ENCODE measurements around the gene ARPP21.

The ARPP21 gene

DNA sequence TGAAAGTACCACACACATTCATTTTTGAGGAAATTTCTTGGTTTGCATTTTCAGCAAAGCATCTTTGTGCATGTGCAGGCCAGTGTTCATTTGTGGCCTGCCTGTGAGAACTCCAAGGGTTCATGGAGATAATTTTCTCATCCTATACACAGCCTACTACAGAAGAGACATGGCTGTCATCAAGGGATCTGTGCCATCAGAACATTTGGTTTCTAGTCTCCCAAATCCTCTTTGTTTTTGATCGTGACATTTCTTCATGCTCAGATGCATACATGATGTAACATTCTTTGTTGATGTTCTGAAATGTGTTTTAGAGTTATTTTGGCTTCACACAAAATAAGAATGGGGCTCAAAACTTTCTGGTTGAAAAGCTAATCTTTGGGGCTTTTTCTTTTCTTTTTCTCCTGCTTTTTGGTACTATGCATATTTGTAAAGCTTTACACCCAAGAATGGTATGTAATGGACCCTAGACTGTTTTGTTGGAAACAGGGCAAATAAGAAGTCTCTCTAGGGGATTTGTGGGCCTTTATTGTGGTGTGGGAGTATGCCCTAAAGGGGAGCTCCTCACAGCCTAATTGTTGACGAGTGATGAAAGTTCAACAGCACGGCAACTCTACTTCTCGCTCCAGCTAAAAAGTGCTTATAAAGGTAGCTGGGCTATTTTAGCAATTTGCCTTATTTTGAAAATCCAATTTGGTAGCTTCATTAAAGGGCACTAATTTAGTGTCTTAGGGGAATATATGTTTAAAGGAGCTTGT lies 3.2 kb upstream of the ARPP21 start:
- H3K27ac Mint-ChIP-seq = no peak overlapping the region
- no peaks in the 10 kb centered on the region for H3K36me3 Mint-ChIP-seq (ENCODE audit: low read depth)
- no peak overlapping the region for H3K4me3 Mint-ChIP-seq
- no peaks in the 10 kb centered on the region for H3K4me1 Mint-ChIP-seq (ENCODE audit: low read depth)
- peaks cover 31% of the 10 kb centered on the region for H3K27me3 Mint-ChIP-seq (ENCODE audit: low read depth)
- no peaks in the 10 kb centered on the region for H3K9me3 Mint-ChIP-seq

DNA sequence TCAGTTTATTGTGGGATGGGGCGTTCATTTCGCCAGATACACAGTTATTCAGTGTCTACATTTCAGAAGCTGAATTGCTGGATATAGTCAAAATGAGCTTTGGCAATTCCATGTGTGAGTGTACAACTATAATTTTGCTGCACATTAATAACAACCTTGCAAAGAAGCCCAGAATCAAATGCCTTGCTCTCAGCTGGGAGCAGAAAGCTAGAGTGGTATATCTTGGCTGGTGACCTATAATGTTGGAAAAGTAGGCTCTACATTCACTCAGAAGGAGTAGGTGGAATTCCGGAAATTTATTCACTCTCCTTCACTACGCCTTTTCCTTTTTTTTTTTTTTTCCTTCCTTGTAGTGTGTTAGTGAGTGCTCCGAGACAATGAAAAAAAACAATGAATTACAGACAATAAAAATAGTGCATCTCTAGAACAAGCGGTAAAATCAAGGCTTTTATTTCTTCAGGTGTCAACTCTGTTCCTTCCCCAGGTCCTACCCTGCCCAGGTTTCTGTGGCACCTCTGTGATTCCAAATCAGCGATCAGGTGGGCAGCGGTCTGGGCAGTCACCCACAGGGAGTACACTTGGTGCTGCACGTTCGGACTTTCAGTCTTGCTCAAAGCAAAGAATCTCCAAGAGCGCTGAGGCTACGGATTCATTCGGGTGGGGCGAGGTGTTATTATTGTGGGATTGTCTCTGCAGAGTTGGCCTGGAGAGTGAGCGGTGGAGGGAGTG lies 910 bp upstream of the ARPP21 start:
- H3K4me1 Mint-ChIP-seq (ENCODE audit: low read depth) = no peaks in the 10 kb centered on the region
- no peak overlapping the region for H3K4me3 Mint-ChIP-seq
- H3K27me3 Mint-ChIP-seq (ENCODE audit: low read depth) = peaks cover 44% of the 10 kb centered on the region
- H3K27ac Mint-ChIP-seq = no peak overlapping the region
- H3K36me3 Mint-ChIP-seq (ENCODE audit: low read depth) = no peaks in the 10 kb centered on the region
- no peaks in the 10 kb centered on the region for H3K9me3 Mint-ChIP-seq

DNA sequence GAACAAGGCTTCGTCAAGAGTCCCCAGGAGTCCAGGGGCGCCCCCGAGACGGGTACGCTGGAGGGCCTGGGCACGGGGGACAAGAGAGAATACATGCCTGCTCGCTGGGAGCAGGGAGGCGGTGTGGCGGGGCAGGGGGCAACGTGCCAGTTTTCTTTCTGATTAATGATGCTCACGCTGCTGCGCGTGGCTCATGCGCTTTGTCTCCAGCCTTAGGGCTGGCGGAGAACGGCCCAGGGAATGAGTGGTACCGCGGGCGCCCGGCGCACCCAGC lies 408 bp upstream of the ARPP21 start:
- Mint-ChIP-seq H3K36me3 (ENCODE audit: low read depth) (no peaks in the 10 kb centered on the region), H3K27ac (no peak overlapping the region), H3K4me1 (ENCODE audit: low read depth) (no peaks in the 10 kb centered on the region), H3K4me3 (no peak overlapping the region), H3K9me3 (no peaks in the 10 kb centered on the region), H3K27me3 (ENCODE audit: low read depth) (peaks cover 44% of the 10 kb centered on the region)

DNA sequence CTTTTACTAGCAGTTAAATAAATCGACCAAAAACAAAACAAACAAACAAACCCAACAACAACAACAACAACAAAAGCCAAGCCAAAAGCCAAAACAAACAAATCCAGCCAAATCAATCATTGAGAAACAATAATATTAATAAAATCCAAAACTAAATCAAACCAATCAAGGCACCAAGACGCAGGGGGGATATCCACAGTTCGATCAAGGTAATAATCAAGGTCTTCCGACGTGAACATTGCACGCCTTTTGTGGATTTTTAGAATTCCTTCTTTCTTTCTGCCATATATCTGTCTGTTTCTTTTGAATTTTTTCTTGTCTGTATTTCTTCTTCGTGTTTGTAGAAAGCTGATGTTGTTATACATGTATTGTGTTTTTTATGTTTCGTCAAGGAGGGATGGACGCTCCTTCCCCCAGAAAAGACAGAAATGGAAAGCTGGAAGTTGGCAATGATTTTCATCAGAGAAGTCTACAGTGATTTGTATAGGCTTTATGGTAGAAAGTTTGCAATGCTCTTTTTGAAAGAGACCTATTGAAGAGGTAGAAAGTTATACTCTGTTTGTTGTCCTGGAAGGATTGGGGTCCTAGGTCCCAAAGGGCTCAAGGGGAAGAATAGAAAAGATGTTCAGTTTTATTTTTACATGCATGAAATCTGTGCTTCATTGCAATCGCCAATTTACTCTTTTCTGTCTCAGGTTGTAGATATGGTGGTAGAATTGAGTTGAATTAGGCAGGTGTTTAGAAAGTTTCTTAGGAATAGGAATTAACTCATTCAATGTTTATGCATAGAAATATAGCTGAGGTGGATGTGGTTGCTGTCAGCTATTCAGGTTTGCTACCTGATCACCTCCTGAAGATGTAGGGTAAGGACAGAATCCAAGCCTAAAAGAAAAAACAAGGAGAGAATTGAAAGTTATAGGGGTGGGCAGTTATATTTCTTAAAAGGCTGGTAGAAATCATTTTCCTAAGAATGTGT lies 1.2 kb downstream of the ARPP21 start:
- Mint-ChIP-seq H3K4me1 (ENCODE audit: low read depth) (no peaks in the 10 kb centered on the region), H3K9me3 (no peaks in the 10 kb centered on the region), H3K4me3 (no peak overlapping the region), H3K36me3 (ENCODE audit: low read depth) (no peaks in the 10 kb centered on the region), H3K27me3 (ENCODE audit: low read depth) (peaks cover 44% of the 10 kb centered on the region), H3K27ac (no peak overlapping the region)

DNA sequence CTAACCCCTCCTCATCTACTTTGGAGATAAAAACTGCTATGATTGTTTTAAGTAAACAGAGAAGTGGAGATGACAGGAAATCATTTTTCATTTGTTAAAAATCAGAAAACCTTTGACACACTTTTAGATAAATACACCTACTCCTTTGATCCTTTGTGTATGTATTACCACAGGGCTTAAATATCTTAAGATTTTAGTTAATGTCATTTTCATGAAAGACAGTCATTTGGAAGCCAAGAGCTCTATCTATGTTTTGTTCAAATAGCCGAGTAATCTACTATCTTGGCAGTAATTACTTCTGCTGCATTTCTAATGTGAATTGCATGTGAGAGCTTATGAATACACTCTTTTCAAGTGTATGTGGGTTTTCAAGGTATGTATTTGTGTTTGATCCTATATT lies 2.0 kb downstream of the ARPP21 start:
- Mint-ChIP-seq H3K9me3 (no peaks in the 10 kb centered on the region), H3K4me3 (no peak overlapping the region), H3K4me1 (ENCODE audit: low read depth) (no peaks in the 10 kb centered on the region), H3K27me3 (ENCODE audit: low read depth) (peaks cover 44% of the 10 kb centered on the region), H3K36me3 (ENCODE audit: low read depth) (no peaks in the 10 kb centered on the region), H3K27ac (no peak overlapping the region)

DNA sequence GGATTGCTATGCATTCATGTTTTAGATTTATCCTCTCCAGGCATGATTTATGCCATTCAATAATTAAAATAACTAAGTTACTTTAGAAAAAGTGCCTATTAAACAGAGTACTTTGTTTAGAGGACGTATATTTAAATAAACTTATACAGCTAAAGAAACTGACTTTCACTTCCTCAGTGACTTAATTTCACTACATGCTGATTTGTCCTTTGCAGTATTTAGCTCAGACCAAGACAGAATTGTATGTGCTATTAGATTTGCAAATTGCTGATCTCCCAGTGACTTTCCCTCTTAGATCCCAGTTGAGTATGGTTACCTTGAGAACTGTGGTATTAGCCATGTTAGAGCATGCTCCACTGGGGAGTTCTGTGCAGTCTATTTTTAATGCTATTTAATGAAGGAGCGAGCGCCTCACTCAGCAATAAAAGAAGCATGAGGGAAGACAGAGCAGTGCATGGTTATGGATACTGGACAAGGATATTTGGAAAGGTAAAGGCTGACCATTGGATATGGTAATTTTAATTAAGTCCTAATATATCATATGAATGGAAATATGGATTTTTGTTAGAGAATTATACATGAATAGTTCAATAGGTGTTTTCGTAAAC lies 2.7 kb downstream of the ARPP21 start:
- Mint-ChIP-seq H3K4me3 (no peak overlapping the region), H3K27ac (no peak overlapping the region), H3K36me3 (ENCODE audit: low read depth) (no peaks in the 10 kb centered on the region), H3K4me1 (ENCODE audit: low read depth) (no peaks in the 10 kb centered on the region), H3K27me3 (ENCODE audit: low read depth) (peaks cover 44% of the 10 kb centered on the region), H3K9me3 (no peaks in the 10 kb centered on the region)

DNA sequence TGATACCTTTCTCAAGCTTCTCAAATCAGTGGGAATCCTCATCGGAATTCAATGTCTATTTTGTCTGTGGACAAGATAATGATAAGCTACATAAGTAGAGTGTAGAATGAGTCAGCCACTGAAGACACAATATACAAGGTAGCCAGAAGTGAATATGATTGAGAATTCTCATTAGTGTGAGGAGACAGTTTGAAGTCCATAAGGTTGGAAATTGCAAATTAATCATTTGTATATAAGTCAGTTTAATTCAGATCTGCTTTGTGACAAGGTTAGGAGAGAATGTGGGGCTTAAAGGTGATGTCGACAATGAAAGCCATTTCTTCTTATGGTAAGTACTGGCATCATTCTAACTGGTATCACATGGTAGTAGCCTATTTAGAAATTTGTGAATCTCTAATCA lies 4.2 kb downstream of the ARPP21 start:
- Mint-ChIP-seq H3K36me3 (ENCODE audit: low read depth) (no peaks in the 10 kb centered on the region), H3K27me3 (ENCODE audit: low read depth) (peaks cover 36% of the 10 kb centered on the region), H3K9me3 (no peaks in the 10 kb centered on the region), H3K4me3 (no peak overlapping the region), H3K27ac (no peak overlapping the region), H3K4me1 (ENCODE audit: low read depth) (no peaks in the 10 kb centered on the region)

DNA sequence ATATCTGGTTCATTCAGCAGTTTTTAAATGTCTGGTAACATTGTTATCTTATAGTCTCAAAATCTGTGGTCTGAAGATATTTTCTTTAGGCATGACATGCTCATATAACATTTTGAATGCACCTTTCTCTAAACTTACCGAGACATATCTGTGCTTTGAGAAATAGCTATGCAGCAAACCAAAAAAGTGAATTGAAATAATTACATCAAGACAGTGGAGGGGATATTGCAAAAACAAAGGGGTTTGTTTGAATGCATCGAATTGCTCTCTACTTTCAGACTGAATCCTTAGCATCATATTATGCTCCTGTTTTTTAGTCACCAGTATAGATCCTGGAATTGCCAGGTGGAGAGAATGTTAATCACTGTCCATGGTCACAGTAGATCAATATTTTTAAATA lies 5.1 kb downstream of the ARPP21 start:
- Mint-ChIP-seq H3K27ac (no peak overlapping the region), H3K36me3 (ENCODE audit: low read depth) (no peaks in the 10 kb centered on the region), H3K4me3 (no peak overlapping the region), H3K27me3 (ENCODE audit: low read depth) (peaks cover 30% of the 10 kb centered on the region), H3K9me3 (no peaks in the 10 kb centered on the region), H3K4me1 (ENCODE audit: low read depth) (no peaks in the 10 kb centered on the region)

DNA sequence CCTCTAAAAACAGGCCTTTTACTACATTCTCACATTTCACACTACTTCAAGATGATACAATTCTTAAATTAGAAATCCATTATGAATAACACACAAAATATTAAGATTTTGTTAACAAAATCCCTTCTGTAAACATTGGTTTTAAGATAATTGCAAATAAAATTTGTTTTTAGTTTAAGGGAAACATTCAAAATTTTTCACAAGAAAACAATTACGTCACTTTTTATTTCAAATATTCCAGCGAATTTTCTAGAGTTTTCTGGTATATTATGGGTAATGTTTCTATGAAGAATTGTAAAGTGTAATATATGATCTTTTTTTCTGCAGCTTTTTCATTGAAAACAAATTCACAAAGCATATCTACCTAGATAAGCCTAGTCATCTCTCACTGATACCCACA lies 5.9 kb downstream of the ARPP21 start:
- no peak overlapping the region for H3K27ac Mint-ChIP-seq

DNA sequence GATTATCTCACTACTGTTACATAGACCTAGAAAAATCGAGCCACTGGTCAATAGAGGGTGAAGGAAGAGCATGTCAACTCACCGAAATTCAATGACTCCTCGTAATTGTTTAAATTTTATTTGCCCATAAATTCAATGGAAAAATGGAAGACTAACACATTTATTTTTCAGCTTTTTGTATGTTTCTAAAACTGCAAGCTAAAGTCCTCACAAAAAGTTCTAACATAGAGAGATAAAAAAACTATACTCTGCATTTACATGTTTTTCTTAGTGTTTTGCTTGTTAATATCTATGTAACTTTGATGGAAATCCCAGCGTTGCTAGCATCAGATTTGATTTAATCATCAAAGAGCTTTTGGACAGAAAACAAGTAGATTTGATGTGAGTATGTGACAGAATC lies 6.8 kb downstream of the ARPP21 start:
- Mint-ChIP-seq H3K27me3 (ENCODE audit: low read depth) (peaks cover 14% of the 10 kb centered on the region), H3K4me3 (no peak overlapping the region), H3K9me3 (no peaks in the 10 kb centered on the region), H3K36me3 (ENCODE audit: low read depth) (no peaks in the 10 kb centered on the region), H3K27ac (no peak overlapping the region), H3K4me1 (ENCODE audit: low read depth) (no peaks in the 10 kb centered on the region)

More for the DNA sequence above, 5.9 kb downstream of the ARPP21 start:
- no peaks in the 10 kb centered on the region for H3K4me1 Mint-ChIP-seq (ENCODE audit: low read depth)
- H3K4me3 Mint-ChIP-seq = no peak overlapping the region
- H3K27me3 Mint-ChIP-seq (ENCODE audit: low read depth) = peaks cover 23% of the 10 kb centered on the region
- no peaks in the 10 kb centered on the region for H3K36me3 Mint-ChIP-seq (ENCODE audit: low read depth)
- H3K9me3 Mint-ChIP-seq = no peaks in the 10 kb centered on the region

DNA sequence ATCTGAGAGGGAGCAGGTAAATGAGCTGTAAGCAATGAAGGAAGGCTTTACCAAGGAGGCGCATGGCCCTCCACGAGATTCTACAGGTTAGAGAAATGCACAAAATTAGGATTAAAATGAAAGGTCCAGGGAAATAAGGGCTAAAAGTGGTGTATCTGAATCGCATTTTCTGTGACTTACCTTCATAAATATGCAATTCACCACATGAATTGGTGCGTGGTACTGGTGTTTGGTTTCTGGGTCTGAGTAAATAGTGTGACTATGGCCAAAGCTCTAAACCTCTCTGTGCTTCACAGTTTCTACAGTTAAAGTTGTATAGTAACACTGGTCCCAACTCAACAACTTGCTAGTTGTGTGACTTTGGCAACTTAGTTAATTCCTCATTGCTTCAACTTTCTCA lies 8.1 kb downstream of the ARPP21 start:
- Mint-ChIP-seq H3K9me3 (no peaks in the 10 kb centered on the region), H3K4me1 (ENCODE audit: low read depth) (no peaks in the 10 kb centered on the region), H3K4me3 (no peak overlapping the region), H3K27ac (no peak overlapping the region), H3K27me3 (ENCODE audit: low read depth) (peaks cover 2% of the 10 kb centered on the region), H3K36me3 (ENCODE audit: low read depth) (no peaks in the 10 kb centered on the region)

DNA sequence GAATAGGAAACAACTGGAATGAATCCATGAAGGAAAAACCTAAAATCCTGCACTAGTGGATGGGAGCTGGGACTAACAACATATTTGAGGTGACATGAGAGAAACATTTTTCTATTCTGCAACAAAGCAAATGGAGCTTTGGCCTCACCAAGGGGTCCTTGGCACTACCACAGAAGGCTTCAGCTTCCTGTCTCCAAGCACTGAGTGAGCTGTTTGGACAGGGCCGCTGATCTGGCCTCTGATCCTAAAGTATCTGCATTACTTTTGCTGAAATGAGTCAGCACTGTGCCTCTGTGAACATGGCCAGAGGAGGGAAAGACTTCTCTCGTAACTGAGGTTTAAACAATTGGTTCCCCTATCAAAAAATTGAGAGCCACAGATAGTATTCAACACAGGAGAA lies 9.0 kb downstream of the ARPP21 start:
- Mint-ChIP-seq H3K27me3 (ENCODE audit: low read depth) (no peaks in the 10 kb centered on the region), H3K36me3 (ENCODE audit: low read depth) (no peaks in the 10 kb centered on the region), H3K9me3 (no peaks in the 10 kb centered on the region), H3K27ac (no peak overlapping the region), H3K4me1 (ENCODE audit: low read depth) (no peaks in the 10 kb centered on the region), H3K4me3 (no peak overlapping the region)

DNA sequence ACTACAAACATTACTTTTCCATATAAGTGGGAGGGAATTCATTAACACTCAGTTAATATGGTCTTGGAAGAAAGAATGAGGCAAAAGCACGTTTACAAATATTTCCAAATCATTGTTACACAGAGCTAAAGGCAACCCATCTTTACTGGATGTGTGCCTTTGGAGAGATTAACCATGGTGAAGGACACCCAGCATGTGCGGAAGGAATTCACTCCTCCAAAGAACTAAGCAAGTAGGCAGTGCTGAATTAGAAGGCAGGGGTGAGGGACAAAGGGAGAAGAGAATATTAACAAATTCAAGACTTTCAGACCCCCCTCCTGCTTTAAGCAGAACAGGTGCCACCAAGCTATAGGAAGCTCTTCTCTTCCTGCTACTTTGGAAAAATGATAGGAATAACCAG lies 10.1 kb downstream of the ARPP21 start:
- Mint-ChIP-seq H3K27me3 (ENCODE audit: low read depth) (no peaks in the 10 kb centered on the region), H3K9me3 (no peaks in the 10 kb centered on the region), H3K4me3 (no peak overlapping the region), H3K27ac (no peak overlapping the region), H3K4me1 (ENCODE audit: low read depth) (no peaks in the 10 kb centered on the region), H3K36me3 (ENCODE audit: low read depth) (no peaks in the 10 kb centered on the region)

DNA sequence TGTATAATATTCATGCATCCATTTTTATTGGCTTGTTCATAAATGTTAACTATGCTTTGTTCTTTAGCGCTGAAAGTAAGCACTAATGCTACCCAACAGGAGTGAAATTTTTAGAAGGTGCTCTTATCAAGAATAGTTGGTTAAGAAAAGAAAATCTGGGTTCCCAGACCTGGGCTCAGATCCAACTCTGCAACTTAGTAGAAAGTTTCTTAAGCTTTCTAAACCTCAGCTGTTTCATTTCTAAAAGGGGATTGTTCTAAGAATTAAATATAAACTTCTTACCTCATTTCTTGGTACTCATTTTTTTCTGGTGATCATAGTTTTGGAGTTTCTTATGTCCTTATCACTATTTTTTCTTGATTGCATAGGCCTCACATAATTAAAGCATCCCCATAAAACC lies 12.1 kb downstream of the ARPP21 start:
- no peaks in the 10 kb centered on the region for H3K4me1 Mint-ChIP-seq (ENCODE audit: low read depth)
- no peak overlapping the region for H3K27ac Mint-ChIP-seq
- H3K9me3 Mint-ChIP-seq = no peaks in the 10 kb centered on the region
- H3K4me3 Mint-ChIP-seq = no peak overlapping the region
- no peaks in the 10 kb centered on the region for H3K27me3 Mint-ChIP-seq (ENCODE audit: low read depth)
- no peaks in the 10 kb centered on the region for H3K36me3 Mint-ChIP-seq (ENCODE audit: low read depth)

Measured in T-helper 1 cell treated with Interleukin-12 subunit alpha and Interleukin-12 subunit beta and Interleukin-4 antibody, amounts not matched to agents 30 μg/mL and 1 μg/mL, for 36 hours (primary cell).